Hematopoietic multipotent progenitor cell treated with erythropoietin and hydrocortisone succinate and interleukin-3 and kit ligand, for 6 days (in vitro differentiated cells): ENCODE measurements around the gene ZNF134.

Experiments
- DNase-seq: peaks from one replicate; pipeline ENCODE4 v3.0.0-alpha.2; 2015

Gene ZNF134

DNA sequence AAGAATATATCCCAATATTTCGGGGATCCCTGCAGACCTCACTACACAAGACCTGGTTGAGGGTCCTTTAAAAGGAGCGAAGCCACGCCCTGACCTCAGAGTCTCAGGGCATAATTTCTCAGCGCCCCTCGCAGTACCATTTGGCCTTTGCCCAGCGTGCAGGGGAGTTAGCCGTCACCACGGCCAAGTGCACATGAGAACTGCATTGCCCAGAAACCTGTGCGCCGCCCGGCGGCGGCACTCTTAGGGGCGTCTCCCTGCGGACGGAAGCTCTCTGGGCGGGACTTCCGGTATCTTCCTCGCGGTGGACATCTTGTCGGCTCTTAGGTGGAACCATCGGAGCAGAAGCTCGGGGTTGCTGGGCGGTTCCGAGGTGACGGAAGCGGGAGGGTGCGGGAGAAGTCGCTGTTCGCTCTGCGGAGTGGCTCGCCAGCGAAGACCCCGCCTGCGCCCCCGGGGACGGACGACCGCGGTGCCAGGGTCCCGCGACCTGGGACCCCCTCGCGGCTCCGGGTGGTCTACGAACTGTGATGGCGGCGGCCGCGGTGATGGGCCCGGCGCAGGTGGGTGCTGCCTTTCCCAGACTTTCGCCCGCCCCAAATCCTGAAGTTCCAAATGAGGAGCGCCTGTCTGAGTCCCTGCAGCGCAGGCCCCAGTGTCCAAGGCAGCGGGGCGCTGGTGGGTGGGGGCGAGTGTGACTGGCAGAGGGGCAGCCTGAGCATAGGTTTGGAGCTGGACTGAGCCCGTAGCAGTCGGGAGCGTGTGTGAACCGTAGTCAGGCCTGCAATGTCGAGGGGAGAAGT, at the start of gene ZNF134:
Gene ZNF134, plus strand, starts transcription at position 302 of the 803 bp plus-strand sequence. CDS start 5,227 bp downstream, outside the sequence.
- peak; percentile 97 for DNase-seq

DNA sequence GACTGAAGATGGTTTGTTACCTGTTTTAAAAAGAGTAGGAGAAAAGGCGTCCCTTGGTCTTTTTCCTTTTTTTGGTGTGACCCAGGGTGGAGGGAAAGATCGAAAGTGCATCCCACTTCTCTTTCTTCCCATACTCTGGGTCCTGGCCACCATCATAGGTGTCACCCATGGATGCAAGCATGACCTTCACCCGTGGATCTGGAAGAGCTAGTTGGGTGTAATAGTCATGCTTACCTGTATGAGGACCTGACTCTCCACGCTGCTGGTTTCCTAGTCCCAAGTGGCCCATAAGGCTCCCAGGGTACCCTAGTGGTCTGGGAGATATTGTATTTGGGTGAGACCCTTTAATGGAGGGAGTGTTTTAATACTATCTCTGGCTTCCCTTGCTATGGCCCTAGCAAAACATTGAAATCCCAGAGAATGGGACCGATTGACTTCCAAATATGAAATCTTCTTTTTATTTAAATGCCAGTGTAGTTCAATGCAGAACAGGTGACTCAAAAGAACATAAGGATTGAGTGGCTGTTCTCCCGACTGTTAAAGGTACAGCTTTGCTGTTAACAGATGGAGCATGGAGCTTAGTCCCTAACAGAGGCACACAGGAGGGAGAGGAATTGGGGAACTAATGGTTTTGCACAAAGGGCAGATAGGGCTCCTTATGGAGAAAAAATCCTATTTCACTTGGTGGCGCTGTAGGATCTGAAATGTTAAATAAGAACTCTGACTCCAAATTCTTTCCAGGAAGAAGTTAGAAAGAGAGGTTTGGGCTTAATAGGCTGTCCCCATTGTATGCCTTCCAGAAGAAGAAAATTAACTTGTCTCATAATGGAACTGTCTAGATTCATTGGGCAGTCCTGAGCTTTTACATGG, 47.4 kb upstream of the ZNF134 start:
- peak; percentile 39 for DNase-seq

DNA sequence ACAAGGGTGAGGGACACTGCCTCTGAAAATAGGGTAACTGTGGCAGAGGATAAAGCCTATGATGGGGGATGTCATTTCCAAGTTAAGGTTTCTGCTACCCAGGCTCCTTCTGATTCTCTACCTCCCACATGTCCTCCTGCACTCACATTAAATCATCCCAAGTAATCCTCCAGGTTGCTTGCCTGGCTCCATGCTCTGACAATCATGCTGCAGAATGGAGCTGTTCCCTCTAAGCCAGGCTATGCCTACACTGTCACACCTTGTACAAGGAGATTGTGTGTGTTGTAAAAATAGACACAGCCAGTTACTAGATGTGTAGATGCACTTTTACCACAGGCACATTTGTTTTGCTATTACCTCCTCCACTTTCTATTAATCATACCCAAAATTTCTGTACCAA, 43.3 kb upstream of the ZNF134 start:
- DNase-seq: no peak

DNA sequence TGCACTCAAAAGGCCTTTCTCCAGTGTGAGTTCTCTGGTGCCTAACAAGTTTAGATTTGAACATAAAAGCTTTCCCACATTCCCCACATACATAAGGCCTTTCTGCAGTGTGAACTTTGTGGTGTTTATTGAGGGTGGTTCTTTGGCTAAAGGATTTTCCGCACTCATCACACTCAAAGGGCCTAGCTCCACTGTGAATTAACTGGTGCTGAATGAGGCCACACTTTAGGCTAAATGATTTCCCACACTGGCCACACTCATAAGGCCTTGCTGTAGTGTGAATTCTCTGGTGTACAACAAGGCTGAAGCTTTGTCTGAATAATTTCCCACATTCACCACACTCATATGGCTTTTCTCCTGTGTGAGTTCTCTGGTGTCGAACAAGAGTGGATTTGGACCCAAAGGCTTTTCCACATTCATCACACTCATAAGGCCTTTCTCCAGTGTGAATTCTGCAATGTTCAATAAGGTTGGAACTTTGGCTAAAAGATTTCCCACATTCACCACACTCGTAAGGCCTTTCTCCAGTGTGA, 41.6 kb upstream of the ZNF134 start:
- DNase-seq: peak; percentile 18

DNA sequence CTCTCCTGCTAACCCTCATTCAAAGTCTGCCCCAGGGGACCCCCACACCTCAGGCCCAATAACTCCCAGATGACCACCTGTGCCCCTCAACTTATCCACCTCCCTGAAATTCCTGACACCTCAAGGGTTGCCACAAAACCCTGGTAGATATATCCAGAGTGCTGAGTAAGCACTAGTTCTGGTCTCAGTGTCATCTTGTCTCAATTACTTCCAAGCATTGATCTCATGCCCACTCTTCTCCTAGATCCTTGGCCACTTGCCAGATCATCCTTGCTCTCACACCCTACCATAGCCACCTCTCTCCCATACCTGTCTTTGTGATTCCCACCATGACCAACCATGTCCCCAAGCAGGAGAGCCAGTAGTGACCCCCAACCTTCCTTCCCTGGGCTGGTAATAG, 37.4 kb upstream of the ZNF134 start:
- no peak for DNase-seq

DNA sequence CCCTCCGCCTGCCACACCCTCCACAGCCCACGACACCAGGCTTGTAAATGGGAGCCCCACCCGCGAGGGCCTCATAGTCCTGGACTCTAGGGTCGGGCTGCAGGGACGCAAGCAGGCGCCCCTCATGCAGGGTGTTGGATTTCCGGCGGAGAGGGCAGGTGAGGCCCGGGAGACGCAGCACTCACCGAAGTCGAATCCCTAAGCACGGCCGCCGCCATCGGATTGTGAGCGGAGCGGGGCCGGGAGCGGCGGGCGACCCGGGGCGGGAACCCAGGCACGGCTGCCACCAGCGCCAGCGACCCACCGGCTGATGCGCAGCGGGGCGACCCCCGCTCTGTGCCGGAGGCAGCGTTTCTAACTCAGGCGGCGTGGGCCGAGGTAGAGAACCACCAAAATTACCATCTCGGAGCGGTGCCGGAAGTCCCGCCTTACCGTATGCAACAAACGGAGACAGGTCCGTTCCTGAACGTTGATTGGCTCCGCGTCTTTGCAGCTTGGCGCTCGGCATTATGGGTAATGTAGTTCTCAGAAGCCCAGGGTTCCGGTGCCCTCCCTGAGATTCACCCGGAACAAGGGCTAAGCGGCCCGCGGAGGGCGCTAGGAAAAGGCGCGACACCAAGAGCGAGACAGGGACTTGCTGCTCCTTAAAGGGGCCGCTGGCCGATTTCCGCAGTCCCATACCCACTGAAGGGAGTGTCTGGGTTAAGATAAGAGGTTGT, 35.4 kb upstream of the ZNF134 start, which contains the start of gene ZNF416:
Gene ZNF416, minus strand, starts transcription at position 425 of the 719 bp plus-strand sequence. Its CDS starts 207 bp downstream, at position 218.
- DNase-seq: peak; percentile 100

DNA sequence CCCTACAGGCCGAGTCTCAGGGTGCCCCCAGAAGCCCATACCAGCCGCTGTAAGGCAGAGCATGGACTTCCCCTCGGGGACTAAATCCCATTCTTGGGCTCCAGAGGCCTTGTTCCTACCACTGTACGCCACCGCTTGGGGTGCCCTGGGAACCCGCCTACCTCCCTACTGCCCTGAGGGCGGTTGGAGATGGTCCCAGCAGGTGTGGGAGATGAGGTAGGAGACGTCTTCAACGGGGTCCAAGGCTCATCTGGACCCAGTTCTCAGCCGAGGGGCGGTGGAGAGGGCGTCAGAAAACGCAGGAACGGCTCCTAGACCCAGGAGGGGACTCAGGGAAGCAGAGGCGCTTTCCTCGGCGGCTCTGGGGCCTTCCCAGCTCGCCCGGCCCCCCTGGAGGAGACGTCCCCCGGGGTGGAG, 30.9 kb upstream of the ZNF134 start:
- DNase-seq: no peak

DNA sequence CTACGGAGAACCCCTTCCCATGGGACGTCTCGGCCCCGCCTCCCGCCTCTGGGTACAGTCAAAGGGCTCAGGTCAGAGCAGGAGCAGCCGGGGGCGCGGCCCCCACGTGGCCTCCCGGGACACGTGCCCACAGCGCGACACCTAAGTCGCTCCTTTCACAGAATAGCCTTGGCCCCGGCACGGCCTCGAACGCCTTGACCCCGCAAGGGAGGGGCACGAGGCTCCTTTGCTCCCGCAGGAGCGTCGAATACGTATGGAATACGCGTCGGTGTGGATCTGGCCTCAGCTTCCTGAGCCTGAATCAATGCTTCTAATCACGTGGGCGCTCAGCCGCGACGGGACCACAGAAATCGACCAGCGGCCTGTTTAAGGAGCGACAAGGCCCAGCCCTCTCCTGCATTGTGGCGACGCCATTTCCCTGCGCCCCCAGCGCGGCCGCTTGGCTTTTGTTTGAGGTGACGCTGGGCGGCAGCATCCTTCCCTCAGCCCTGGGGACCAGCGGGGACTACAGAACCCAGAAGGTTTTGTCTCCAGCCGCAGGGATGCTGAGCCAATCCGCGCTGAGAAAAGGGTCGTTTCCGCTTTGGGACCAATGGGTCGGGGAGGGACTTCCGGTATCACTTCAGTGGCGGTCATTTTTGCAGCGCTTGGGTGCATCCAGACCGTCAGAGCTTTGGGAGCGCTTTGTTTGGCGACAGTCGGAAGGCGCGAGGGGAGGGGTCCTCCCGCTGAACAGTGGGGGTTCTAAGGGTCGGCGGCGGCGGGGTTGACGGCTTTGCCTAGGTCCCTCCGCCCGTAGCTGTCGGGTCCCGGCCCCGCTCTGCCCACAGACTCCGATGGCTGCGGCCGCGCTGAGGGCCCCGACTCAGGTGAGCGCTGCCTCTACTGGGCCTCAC, 30.3 kb upstream of the ZNF134 start, which contains the start of gene ZIK1:
Gene ZIK1, plus strand, starts transcription at position 625 of the 896 bp plus-strand sequence. Its CDS starts 212 bp downstream, at position 837.
- peak; percentile 98 for DNase-seq

DNA sequence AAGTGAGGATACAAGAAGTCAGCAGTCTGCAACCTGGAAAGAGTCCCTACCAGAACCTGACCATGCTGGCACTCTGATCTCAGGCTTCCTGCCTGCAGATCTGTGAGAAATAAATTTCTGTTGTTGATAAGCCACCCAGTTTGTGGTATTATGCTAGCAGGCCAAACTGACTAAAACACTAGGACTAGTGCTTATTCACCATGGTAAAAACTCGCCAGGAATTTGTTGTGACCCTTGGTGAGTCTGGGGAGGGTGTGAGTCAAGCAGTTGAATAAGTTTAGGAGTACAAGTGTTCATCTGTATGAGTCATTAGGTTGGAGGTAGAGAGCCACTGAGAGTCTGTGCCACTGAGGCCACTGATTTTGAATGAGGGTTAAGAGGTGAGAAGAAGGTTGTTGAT, 26.5 kb upstream of the ZNF134 start:
- DNase-seq: no peak

DNA sequence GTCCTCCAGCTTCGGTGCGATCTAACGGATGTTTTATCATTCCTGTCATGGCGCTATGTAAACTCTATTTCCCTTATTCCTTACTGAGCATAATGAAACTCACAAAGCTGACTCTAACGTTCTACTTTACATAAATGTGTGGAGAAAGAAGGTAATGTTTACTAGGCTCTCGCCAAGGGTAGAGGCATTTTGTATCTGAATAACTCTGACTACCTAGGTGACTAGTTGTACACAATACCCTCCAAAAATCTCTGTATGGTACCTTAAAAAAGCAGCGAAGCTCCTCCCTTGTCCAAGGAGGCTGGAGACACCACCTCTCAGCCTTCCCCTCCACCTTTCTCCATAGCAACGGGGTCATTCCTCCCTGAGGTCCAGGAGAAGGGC, 14.7 kb upstream of the ZNF134 start:
- no peak for DNase-seq

DNA sequence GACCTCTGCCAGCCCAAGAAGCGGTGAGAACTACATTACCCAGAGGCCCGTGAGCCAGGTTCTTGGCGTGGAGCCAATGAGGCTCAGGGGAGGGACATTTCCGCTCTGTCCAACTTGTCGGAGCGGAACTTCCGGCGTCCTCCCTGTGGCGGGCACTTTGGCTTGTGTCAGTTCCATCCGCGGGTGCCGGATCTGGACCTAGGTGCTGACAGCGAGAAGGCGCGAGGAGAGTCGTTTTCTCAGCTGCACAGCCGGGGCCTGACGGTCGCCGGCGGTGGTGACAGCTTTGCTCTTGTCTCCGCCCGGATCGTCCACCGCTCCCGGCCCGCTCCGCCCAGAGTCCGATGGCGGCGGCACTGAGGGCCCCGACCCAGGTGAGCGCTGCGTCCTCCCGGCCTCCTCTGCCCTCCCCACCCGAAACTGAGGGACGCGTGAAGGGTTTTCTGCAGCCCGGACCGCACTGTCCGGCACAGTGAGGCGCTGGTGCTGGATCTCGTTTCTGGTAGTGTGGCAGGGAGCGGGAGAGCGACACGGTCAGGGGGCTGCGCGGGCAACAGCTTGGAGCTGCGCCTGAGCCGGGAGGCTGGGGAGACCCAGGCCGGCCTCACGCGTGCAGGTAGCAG, 14.2 kb upstream of the ZNF134 start, which contains the start of gene ZNF530:
Gene ZNF530, plus strand, starts transcription at position 125 of the 623 bp plus-strand sequence. CDS start 4,461 bp downstream, outside the sequence.
- peak; percentile 98 for DNase-seq

DNA sequence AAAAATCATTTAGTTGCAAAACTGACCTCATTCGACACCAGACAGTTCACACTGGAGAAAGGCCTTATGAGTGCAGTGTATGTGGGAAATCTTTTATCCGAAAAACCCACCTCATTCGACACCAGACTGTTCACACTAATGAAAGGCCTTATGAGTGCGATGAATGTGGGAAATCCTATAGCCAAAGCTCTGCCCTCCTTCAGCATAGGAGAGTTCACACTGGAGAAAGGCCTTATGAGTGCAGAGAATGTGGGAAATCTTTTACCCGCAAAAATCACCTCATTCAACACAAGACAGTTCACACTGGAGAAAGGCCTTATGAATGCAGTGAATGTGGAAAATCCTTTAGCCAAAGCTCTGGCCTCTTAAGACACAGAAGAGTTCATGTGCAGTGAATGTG, 7.1 kb upstream of the ZNF134 start:
- DNase-seq: no peak

DNA sequence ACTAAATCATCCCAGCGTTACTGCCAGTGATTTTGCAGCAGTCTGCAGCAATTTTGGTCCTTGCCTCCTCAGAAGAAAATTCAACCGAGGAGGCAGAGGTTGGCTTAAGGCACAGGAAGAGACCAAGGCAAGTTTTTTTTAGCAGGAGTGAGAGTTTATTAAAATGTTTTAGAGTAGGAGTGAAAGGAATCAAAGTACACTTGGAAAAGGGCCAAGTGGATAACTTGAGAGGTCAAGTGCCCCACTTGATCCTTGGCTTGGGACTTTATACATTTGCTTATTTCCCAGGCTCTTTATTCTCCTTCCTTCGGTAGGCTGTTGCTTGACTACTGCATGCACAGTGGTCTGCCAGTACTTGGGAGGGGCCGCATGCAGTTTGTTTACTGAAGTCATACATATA, 2.9 kb upstream of the ZNF134 start:
- DNase-seq: no peak

DNA sequence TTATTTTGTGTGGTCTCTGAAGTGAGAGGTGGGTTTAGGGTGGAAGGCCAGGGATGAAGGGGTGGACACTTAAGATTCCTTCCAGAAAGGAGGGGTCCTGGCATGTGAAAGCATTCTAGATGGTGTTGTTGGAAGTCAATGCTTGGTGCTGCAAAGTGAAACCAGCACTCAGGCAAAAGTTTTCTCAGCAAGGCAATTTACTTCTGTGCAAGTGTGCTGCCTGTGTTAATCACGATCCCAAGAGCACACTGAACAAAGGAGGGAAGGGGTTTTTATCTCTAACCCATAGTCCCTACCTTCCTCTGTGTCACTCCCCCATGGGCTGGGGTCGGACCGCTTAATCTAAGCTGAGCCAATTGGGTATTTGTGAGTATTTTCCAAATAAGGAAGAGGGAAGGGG, 1.3 kb downstream of the ZNF134 start:
- DNase-seq: peak; percentile 53

DNA sequence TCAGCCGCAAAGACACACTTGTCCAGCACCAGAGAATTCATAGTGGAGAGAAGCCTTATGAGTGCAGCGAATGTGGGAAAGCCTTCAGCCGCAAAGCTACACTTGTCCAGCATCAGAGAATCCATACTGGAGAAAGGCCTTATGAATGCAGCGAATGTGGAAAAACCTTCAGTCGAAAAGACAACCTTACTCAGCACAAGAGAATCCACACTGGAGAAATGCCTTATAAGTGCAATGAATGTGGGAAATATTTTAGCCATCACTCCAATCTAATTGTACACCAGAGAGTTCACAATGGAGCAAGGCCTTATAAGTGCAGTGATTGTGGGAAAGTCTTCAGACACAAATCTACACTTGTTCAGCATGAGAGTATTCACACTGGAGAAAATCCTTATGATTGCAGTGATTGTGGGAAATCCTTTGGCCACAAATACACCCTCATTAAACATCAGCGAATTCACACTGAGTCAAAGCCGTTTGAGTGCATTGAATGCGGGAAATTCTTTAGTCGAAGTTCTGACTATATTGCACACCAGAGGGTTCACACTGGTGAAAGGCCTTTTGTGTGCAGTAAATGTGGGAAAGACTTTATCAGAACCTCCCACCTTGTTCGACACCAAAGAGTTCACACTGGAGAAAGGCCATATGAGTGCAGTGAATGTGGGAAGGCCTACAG, 6.8 kb downstream of the ZNF134 start:
- DNase-seq: peak; percentile 22

DNA sequence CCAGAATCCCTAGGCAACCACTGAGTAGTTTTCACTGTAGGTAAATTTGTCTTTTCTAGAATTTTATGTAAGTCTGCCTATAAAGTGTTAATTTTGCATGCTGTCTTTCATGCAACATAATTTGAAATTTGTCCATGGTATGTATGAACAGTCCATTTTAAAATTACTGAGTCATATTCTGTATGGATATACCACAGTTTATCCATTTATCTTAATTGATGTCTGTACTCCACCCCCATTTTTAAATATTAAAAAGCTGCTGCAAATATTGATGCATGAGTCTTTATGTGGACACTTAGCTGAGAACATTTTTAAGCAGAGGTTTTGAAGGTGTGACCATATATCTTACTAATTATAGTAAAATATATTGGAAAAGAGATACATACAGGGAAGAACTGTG, 9.0 kb downstream of the ZNF134 start:
- DNase-seq: no peak

DNA sequence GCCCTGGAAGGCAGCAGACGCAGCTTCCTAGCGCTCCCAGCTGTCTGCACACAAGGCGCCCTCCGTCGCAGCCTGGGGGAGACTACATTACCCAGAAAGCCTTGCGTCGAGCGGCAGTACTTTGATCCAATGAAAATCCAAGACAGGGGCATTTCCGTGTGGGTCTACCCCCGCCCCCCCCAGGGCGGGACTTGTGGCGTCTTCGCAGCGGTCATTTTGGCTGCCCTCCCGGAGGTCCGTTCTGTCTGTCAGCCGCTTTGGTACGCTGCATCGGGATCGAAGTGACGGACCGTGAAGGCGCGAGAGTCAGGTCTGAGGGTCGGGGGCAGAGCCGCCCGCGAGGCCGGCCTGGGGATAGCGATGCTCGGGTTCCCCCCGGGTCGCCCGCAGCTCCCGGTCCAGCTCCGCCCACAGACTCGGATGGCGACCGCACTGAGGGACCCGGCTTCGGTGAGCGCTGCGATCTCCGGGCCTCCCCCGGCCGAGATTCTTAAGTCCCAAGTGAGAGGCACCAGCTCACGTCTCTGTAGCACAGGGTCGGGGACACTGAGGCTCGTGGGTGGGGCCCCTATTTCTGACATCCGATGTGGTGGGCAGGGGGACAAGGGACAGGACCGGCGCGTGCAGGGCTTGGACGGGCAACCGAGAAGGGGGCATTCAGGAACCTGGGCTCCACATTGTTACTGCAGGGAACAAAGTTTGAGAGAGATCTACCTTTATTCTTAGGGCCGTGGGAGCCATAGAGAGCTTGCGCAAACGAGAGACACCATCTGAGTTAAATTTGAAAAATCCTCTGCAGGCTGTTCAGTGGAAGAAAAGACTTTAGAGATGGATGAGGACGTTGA, 19.2 kb downstream of the ZNF134 start, which contains the start of gene ZNF211:
Gene ZNF211, plus strand, starts transcription at position 182 of the 845 bp plus-strand sequence. Its CDS starts 179 bp downstream, at position 361.
- DNase-seq: peak; percentile 98

DNA sequence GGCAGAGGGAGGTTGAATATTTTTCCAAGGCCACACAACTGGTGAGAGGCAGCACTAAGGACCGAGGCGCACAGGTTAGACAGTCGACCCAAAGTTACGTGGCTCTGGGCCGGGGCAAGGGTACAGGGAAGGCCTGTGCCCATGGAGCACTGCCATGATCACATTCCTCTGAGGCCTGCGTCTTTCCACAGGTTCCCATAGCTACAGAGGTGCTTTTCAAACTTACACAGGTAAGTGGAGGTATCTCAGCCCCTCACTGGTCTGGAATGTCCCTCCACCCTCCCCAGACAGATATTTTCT, 19.7 kb downstream of the ZNF134 start:
- DNase-seq: no peak

DNA sequence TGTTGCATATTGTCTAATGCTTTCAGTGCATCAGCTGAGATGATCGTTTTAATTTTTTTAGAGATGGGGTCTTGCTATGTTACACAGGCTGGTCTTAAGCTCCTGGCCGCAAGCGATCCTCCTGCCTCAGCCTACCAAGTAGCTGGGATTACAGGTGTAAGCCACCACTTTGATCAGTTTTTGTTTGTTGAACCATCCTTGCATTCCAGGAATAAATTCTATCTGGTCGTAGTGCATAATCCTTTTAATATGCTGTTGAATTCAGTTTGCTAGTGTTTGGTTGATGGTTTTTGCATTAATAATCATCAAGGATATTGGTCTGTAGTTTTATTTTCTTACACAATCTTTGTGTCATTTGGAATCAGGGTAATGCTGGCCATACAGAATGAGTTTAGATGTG, 23.3 kb downstream of the ZNF134 start:
- no peak for DNase-seq
